ENCODE data around the gene PDE10A. TPM values are rescaled to one million over a fixed set of nuclear protein-coding genes. Genes with fewer than 3 reads are reported as not detected.

The PDE10A gene
- total and polyA plus RNA-seq, 9 of the 15 experiments (the other 6 are each of a cell fraction or from before 2014, with no cell fraction given), result 0.04 TPM; not detected in 8

GRCh38 chr6:165678429-165678828 lies 15.4 kb upstream of the PDE10A start:
- H3K36me3 ChIP-seq (ENCODE audit: control insufficient read depth, insufficient read depth, low read length), result no peaks in the 10 kb centered on the region
- no peaks in the 10 kb centered on the region for H3K9me1 ChIP-seq (ENCODE audit: control insufficient read depth, insufficient read depth, low read length)
- H3K9ac ChIP-seq (ENCODE audit: insufficient read depth in 1 of 2, low read depth in 2 of 2, low read length in 2 of 2), result no peak overlapping the region
- CTCF ChIA-PET (ENCODE audit: low intra/inter-chr PET ratio), result no interaction called here
- H3K4me1 ChIP-seq (replicated peaks in 1 of 2; ENCODE audit: control insufficient read depth in 2 of 2, insufficient read depth in 2 of 2, low read length in 2 of 2), result no peaks in the 10 kb centered on the region
- FAIRE-seq (no peak), DNase-seq (ENCODE audit: extremely low read depth in 1 of 4, low spot score in 3 of 4) (no peak), ATAC-seq (no peak)
- TF ChIP-seq ATF6 (CRISPR knock-in tag; IDR thresholded peaks at IDR 0.05) (no peak), HEY1 (CRISPR knock-in tag; IDR thresholded peaks at IDR 0.05; ENCODE audit: borderline replicate concordance) (no peak), MAX (CRISPR knock-in tag; IDR thresholded peaks at IDR 0.05) (no peak), YBX1 (IDR thresholded peaks at IDR 0.05) (no peak), ZBTB5 (IDR thresholded peaks at IDR 0.05) (no peak), RUNX1 (IDR thresholded peaks at IDR 0.05; ENCODE audit: low read depth) (no peak), PATZ1 (CRISPR knock-in tag; IDR thresholded peaks at IDR 0.05; ENCODE audit: borderline replicate concordance) (no peak), ZNF282 (CRISPR knock-in tag; IDR thresholded peaks at IDR 0.05) (no peak), HMBOX1 (IDR thresholded peaks at IDR 0.05) (no peak), EP300 (IDR thresholded peaks at IDR 0.05; ENCODE audit: low read length) (no peak), ZNF655 (CRISPR knock-in tag; IDR thresholded peaks at IDR 0.05) (no peak), ZNF277 (CRISPR knock-in tag; IDR thresholded peaks at IDR 0.05; ENCODE audit: borderline replicate concordance) (no peak), FOXP1 (CRISPR knock-in tag; IDR thresholded peaks at IDR 0.05) (no peak)
- no peaks in the 10 kb centered on the region for H3K9me3 ChIP-seq (replicated peaks; ENCODE audit: control insufficient read depth, insufficient read depth, low read depth, low read length)
- intact Hi-C loops (cut with micrococcal nuclease) (no loop called here), in situ Hi-C loops (cut with MboI) (no loop called here)
- POLR2A ChIA-PET, result no interaction called here
- H4K20me1 ChIP-seq (replicated peaks; ENCODE audit: control insufficient read depth, insufficient read depth, low read length), result no peaks in the 10 kb centered on the region
- H3K27ac ChIP-seq (ENCODE audit: extremely low read depth, low read depth, low read length), result no peak overlapping the region
- 6% methylated on average over 10 of the region's 10 CpGs for WGBS (ENCODE audit: insufficient coverage, low coverage, missing lambda C conversion rate)
- H3K4me3 ChIP-seq, result no peak overlapping the region
- no peaks in the 10 kb centered on the region for H3K79me2 ChIP-seq (ENCODE audit: control insufficient read depth, insufficient read depth, low read length)
- H3K27me3 ChIP-seq (ENCODE audit: control insufficient read depth in 2 of 2, insufficient read depth in 2 of 2, low read length in 2 of 2), result no peaks in the 10 kb centered on the region
- H3K4me2 ChIP-seq (ENCODE audit: insufficient read depth, low read length), result no peak overlapping the region
- BruUV-seq (replicated peaks), result no TSS peak
- no peak overlapping the region for H2AFZ ChIP-seq (ENCODE audit: low read depth, low read length)
